Activated T-helper 17 cell treated with anti-CD3 and anti-CD28 coated beads, Interleukin-2, amount 50 U/mL, for 72 hours (primary cell): ENCODE results near the gene RPRML. TPM values are rescaled to one million over a fixed set of nuclear protein-coding genes. Genes with fewer than 3 reads are reported as not detected.

Source experiments
- ATAC-seq: fragments of 150-1000 bp; cut with Tn5 transposase; replicated peaks from 2 replicates; pipeline ENCODE4 v1.10.0; 2021; ENCODE audit warnings: mild to moderate bottlenecking, moderate library complexity
- H3K27ac Mint-ChIP-seq: one replicate; pipeline ENCODE4 v1.8.0; 2022; ENCODE audit warnings: mixed read lengths
- H3K27me3 Mint-ChIP-seq: one replicate; pipeline ENCODE4 v1.8.0; 2022; ENCODE audit warnings: mixed read lengths
- H3K36me3 Mint-ChIP-seq: one replicate; pipeline ENCODE4 v1.8.0; 2022; ENCODE audit warnings: low read depth, mild to moderate bottlenecking, mixed read lengths
- H3K4me1 Mint-ChIP-seq: one replicate; pipeline ENCODE4 v1.8.0; 2022; ENCODE audit warnings: mixed read lengths
- H3K4me3 Mint-ChIP-seq: one replicate; pipeline ENCODE4 v1.8.0; 2022; ENCODE audit warnings: mild to moderate bottlenecking, mixed read lengths
- H3K9me3 Mint-ChIP-seq: one replicate; pipeline ENCODE4 v1.8.0; 2022; ENCODE audit warnings: mixed read lengths
- total RNA-seq, 2 donors: library from RNA; stranded (reverse); gene quantifications; one replicate each; pipeline ENCODE4 v1.2.3, GENCODE V29; 2022

Gene RPRML
- total RNA-seq, 2 donors from 2014 or later: not detected

GRCh38 chr17:46943501-46944393 lies 35.3 kb downstream of the RPRML start:
- peak overlapping the region; percentile 20 for H3K4me3 Mint-ChIP-seq
- ATAC-seq: peak; percentile 25
- peaks cover 34% of the 10 kb centered on the region for H3K36me3 Mint-ChIP-seq
- H3K27ac Mint-ChIP-seq: peak overlapping the region; percentile 50
- no peaks in the 10 kb centered on the region for H3K27me3 Mint-ChIP-seq
- no peaks in the 10 kb centered on the region for H3K9me3 Mint-ChIP-seq
- H3K4me1 Mint-ChIP-seq: peaks cover 8% of the 10 kb centered on the region

DNA sequence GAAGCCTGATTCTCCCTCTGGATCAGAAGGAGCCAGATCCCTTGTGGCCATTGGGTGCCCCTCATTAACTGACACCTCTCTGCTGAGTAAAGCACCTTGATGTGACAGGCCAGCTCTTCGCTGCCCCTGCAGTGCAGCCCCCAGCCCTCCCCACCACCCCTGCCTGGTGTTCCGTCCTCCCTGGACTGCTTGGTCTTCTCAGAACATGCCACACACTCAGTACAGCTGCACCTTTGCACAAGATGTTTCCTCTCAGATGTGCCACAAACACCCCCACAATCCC lies 35.9 kb downstream of the RPRML start:
- H3K4me1 Mint-ChIP-seq: peaks cover 8% of the 10 kb centered on the region

GRCh38 chr17:46942441-46943217 lies 36.4 kb downstream of the RPRML start:
- no peaks in the 10 kb centered on the region for H3K9me3 Mint-ChIP-seq
- H3K4me3 Mint-ChIP-seq: no peak overlapping the region
- H3K27ac Mint-ChIP-seq: no peak overlapping the region
- H3K36me3 Mint-ChIP-seq: peaks cover 45% of the 10 kb centered on the region
- H3K27me3 Mint-ChIP-seq: no peaks in the 10 kb centered on the region
- ATAC-seq: peak; percentile 40
- peaks cover 8% of the 10 kb centered on the region for H3K4me1 Mint-ChIP-seq

More for the DNA sequence above, 35.9 kb downstream of the RPRML start:
- Mint-ChIP-seq H3K27me3 (no peaks in the 10 kb centered on the region), H3K36me3 (peaks cover 40% of the 10 kb centered on the region), H3K4me3 (peak overlapping the region; percentile 20), H3K9me3 (no peaks in the 10 kb centered on the region), H3K27ac (peak overlapping the region; percentile 50)
- ATAC-seq: peak; percentile 13

- peak; percentile 84 for ATAC-seq
- no peaks in the 10 kb centered on the region for H3K27me3 Mint-ChIP-seq
- peaks cover 63% of the 10 kb centered on the region for H3K36me3 Mint-ChIP-seq
- H3K4me3 Mint-ChIP-seq: no peak overlapping the region
- H3K9me3 Mint-ChIP-seq: no peaks in the 10 kb centered on the region
- H3K4me1 Mint-ChIP-seq: peaks cover 8% of the 10 kb centered on the region
- H3K27ac Mint-ChIP-seq: no peak overlapping the region
Observed at GRCh38 chr17:46940692-46941404, 38.2 kb downstream of the RPRML start.

- Mint-ChIP-seq H3K4me3 (no peak overlapping the region), H3K4me1 (no peaks in the 10 kb centered on the region), H3K36me3 (peaks cover 98% of the 10 kb centered on the region), H3K27me3 (no peaks in the 10 kb centered on the region), H3K27ac (no peak overlapping the region), H3K9me3 (no peaks in the 10 kb centered on the region)
- no peak for ATAC-seq
Observed at GRCh38 chr17:46935658-46936266, 43.3 kb downstream of the RPRML start.

DNA sequence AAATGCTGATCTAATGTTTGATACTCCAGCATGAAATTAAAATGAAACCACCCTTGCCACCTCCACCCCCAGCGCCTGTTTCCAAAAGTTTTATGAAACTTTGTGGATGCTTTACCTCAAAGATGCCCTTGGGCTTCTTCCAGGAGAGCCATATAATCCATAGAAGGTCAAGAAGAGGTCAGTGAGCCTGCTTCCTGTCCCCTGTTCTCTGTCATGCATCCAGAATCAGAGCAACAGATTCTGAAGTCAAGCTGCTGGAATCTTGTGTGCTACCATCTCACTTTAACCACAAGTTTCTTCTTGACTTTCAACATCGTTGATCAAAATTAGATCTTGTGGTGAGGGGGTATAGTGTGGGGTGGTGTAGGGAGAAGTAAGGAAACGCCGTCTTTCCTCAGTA lies 47.5 kb downstream of the RPRML start:
- no peak for ATAC-seq
- H3K4me1 Mint-ChIP-seq: peaks cover 21% of the 10 kb centered on the region
- H3K4me3 Mint-ChIP-seq: no peak overlapping the region
- H3K27ac Mint-ChIP-seq: no peak overlapping the region
- H3K27me3 Mint-ChIP-seq: no peaks in the 10 kb centered on the region
- peaks cover 93% of the 10 kb centered on the region for H3K36me3 Mint-ChIP-seq
- H3K9me3 Mint-ChIP-seq: no peaks in the 10 kb centered on the region

- no peak overlapping the region for H3K4me3 Mint-ChIP-seq
- ATAC-seq: no peak
- no peaks in the 10 kb centered on the region for H3K9me3 Mint-ChIP-seq
- no peaks in the 10 kb centered on the region for H3K27me3 Mint-ChIP-seq
- no peak overlapping the region for H3K27ac Mint-ChIP-seq
- peaks cover 33% of the 10 kb centered on the region for H3K4me1 Mint-ChIP-seq
- H3K36me3 Mint-ChIP-seq: peaks cover 87% of the 10 kb centered on the region
Observed at GRCh38 chr17:46930051-46930450, 49.0 kb downstream of the RPRML start.

DNA sequence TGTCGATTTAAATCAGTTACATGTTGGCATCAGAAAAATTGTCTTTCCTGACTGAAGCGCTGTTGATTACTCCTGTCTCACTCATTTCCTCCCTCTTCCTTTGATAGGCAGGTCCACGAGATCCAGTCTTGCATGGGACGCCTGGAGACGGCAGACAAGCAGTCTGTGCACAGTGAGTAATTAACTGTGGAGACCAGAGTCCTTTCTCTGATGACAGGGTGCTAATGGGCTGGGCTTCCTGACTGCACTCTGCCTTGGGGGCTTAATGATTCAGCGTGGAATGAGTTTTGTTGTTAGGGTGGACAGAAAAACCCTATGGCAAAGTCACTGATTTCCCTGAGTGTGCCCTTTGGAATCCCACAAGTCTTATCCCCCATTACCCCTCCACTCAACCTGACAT lies 49.6 kb downstream of the RPRML start:
- ATAC-seq: no peak
- H3K4me3 Mint-ChIP-seq: no peak overlapping the region
- H3K36me3 Mint-ChIP-seq: peaks cover 80% of the 10 kb centered on the region
- no peaks in the 10 kb centered on the region for H3K9me3 Mint-ChIP-seq
- peaks cover 39% of the 10 kb centered on the region for H3K4me1 Mint-ChIP-seq
- H3K27me3 Mint-ChIP-seq: no peaks in the 10 kb centered on the region
- H3K27ac Mint-ChIP-seq: no peak overlapping the region

GRCh38 chr17:46928467-46929261 lies 50.4 kb downstream of the RPRML start:
- peaks cover 45% of the 10 kb centered on the region for H3K4me1 Mint-ChIP-seq
- no peaks in the 10 kb centered on the region for H3K9me3 Mint-ChIP-seq
- ATAC-seq: no peak
- H3K27me3 Mint-ChIP-seq: no peaks in the 10 kb centered on the region
- no peak overlapping the region for H3K4me3 Mint-ChIP-seq
- H3K27ac Mint-ChIP-seq: no peak overlapping the region
- H3K36me3 Mint-ChIP-seq: peaks cover 73% of the 10 kb centered on the region

Other genes with a start within 250 kb of the RPRML start
- gene WNT3, start 160.6 kb downstream of the RPRML start, total RNA-seq: under 1 TPM in 1 of 2 donors, not detected in 1; 0.13 TPM
- not detected for gene WNT9B, start 127.7 kb downstream of the RPRML start, total RNA-seq
- 10 to 100 TPM; 45.8 to 53.7 TPM for gene GOSR2, start 56.1 kb downstream of the RPRML start, total RNA-seq
- gene CDC27, start 210.0 kb upstream of the RPRML start, total RNA-seq: 100 to 1,000 TPM; 122 to 146 TPM
- under 1 TPM; 0.30 to 0.53 TPM for gene MYL4, start 230.1 kb upstream of the RPRML start, total RNA-seq